Stimulated activated CD4-positive, alpha-beta T cell treated with anti-CD3 and anti-CD28 coated beads, Interleukin-1b, Interleukin-23, amount 100 ng/mL, for 4 hours (primary cell): ENCODE results near the gene MAP4.
"Not testable (repeated sequence)": the region's sequence is repeated elsewhere in the genome, so short reads cannot be mapped to it uniquely, and the experiment has no call there.

ENCODE experiments used
- DNase-seq, 2 donors: peaks; one replicate each; pipeline ENCODE4 v3.0.0-alpha.2; 2020; ENCODE audit warnings: low read depth in 2 of 2

MAP4 gene

GRCh38 chr3:48016301-48016973 is at the start of gene MAP4:
TSS of gene MAP4 (minus strand) at chr3:48016416. CDS start at chr3:47998860, 17,556 bp downstream.
- DNase-seq: no peak

GRCh38 chr3:48065035-48065434 is 48.8 kb upstream of the MAP4 start:
- DNase-seq: no peak

GRCh38 chr3:48064292-48064829 is 48.1 kb upstream of the MAP4 start:
- no peak for DNase-seq

GRCh38 chr3:48061586-48061985 is 45.4 kb upstream of the MAP4 start:
- DNase-seq: not testable (repeated sequence)

GRCh38 chr3:48058091-48058490 is 41.9 kb upstream of the MAP4 start:
- DNase-seq: no peak

GRCh38 chr3:48057521-48057920 is 41.3 kb upstream of the MAP4 start:
- no peak for DNase-seq

GRCh38 chr3:48047841-48048464 is 31.7 kb upstream of the MAP4 start:
- DNase-seq: no peak

- no peak for DNase-seq
Measured at GRCh38 chr3:48042071-48042760, 26.0 kb upstream of the MAP4 start.

GRCh38 chr3:48039487-48040190 is 23.4 kb upstream of the MAP4 start:
- DNase-seq: no peak

GRCh38 chr3:48038971-48039481 is 22.8 kb upstream of the MAP4 start:
- DNase-seq: no peak

GRCh38 chr3:48034000-48034516 is 17.8 kb upstream of the MAP4 start:
- DNase-seq: no peak

GRCh38 chr3:48030188-48030587 is 14.0 kb upstream of the MAP4 start:
- no peak for DNase-seq

GRCh38 chr3:48026951-48027908 is 11.0 kb upstream of the MAP4 start:
- DNase-seq: no peak

GRCh38 chr3:48026098-48026497 is 9.9 kb upstream of the MAP4 start:
- no peak for DNase-seq

- DNase-seq: no peak
Measured at GRCh38 chr3:48024401-48024800, 8.2 kb upstream of the MAP4 start.

GRCh38 chr3:48023377-48023776 is 7.2 kb upstream of the MAP4 start:
- no peak for DNase-seq

GRCh38 chr3:48022178-48022577 is 6.0 kb upstream of the MAP4 start:
- no peak for DNase-seq

- no peak for DNase-seq
Measured at GRCh38 chr3:48018841-48019240, 2.6 kb upstream of the MAP4 start.

GRCh38 chr3:48015431-48016180 is 610 bp downstream of the MAP4 start:
- DNase-seq: no peak

GRCh38 chr3:48014358-48014757 is 1.9 kb downstream of the MAP4 start:
- DNase-seq: no peak
